ENCODE measurements around the gene TBPL1.

- TF ChIP-seq CTCF (IDR thresholded peaks at IDR 0.05) (no peak), POLR2AphosphoS5 (IDR thresholded peaks at IDR 0.05; ENCODE audit: insufficient read depth in 1 of 2, low read depth in 1 of 2) (peak in 1 of 2 donors; percentile 32)
Observed at GRCh38 chr6:133951881-133952814, 876 bp upstream of the TBPL1 start.
